Activated CD4-positive, alpha-beta T cell treated with anti-CD3 and anti-CD28 coated beads, Interleukin-2, Interleukin-6, amounts not matched to agents 100 ng/mL and 50 ng/mL, durations not matched to agents 16 hours and 8 hours (primary cell): ENCODE measurements around the gene CDC42EP4.

Experiments used
- DNase-seq: peaks from one replicate; pipeline ENCODE4 v3.0.0-alpha.2; 2020

CDC42EP4 gene

GRCh38 chr17:73247726-73248125, 64.1 kb downstream of the CDC42EP4 start:
- DNase-seq = no peak

GRCh38 chr17:73240561-73240960, 71.2 kb downstream of the CDC42EP4 start:
- no peak for DNase-seq

- no peak for DNase-seq
Observed at GRCh38 chr17:73237714-73238113, 74.1 kb downstream of the CDC42EP4 start.

- no peak for DNase-seq
Observed at GRCh38 chr17:73234736-73235135, 77.1 kb downstream of the CDC42EP4 start.
